Effector memory CD4-positive, alpha-beta T cell (primary cell): ENCODE results near the gene FAU.

Experiments
- DNase-seq, 3 donors: peaks; one replicate each; pipeline ENCODE4 v3.0.0-alpha.2; 2020
- H3K27ac ChIP-seq: 2 replicates; pipeline ENCODE4 v1.7.0; 2013; ENCODE audit warnings: mild to moderate bottlenecking, low read length, moderate library complexity; ENCODE audit not compliant: insufficient read depth, poor library complexity, severe bottlenecking
- H3K27me3 ChIP-seq: replicated peaks from 2 replicates; pipeline ENCODE4 v1.7.0; 2013; ENCODE audit warnings: mild to moderate bottlenecking, low read length; ENCODE audit not compliant: insufficient read depth, control insufficient read depth, poor library complexity, severe bottlenecking
- H3K36me3 ChIP-seq: 2 replicates; pipeline ENCODE4 v1.7.0; 2013; ENCODE audit warnings: mild to moderate bottlenecking, low read length, moderate library complexity; ENCODE audit not compliant: control insufficient read depth, insufficient read depth
- H3K4me1 ChIP-seq: 2 replicates; pipeline ENCODE4 v1.7.0; 2013; ENCODE audit warnings: low read length, mild to moderate bottlenecking; ENCODE audit not compliant: control insufficient read depth, insufficient read depth, poor library complexity, severe bottlenecking
- H3K4me3 ChIP-seq: 2 replicates; pipeline ENCODE4 v1.7.0; 2013; ENCODE audit warnings: low read length, low read depth, mild to moderate bottlenecking; ENCODE audit not compliant: insufficient read depth, poor library complexity, severe bottlenecking
- H3K9me3 ChIP-seq: 2 replicates; pipeline ENCODE4 v1.7.0; 2013; ENCODE audit warnings: mild to moderate bottlenecking, low read length, moderate library complexity; ENCODE audit not compliant: control insufficient read depth

Gene FAU

DNA sequence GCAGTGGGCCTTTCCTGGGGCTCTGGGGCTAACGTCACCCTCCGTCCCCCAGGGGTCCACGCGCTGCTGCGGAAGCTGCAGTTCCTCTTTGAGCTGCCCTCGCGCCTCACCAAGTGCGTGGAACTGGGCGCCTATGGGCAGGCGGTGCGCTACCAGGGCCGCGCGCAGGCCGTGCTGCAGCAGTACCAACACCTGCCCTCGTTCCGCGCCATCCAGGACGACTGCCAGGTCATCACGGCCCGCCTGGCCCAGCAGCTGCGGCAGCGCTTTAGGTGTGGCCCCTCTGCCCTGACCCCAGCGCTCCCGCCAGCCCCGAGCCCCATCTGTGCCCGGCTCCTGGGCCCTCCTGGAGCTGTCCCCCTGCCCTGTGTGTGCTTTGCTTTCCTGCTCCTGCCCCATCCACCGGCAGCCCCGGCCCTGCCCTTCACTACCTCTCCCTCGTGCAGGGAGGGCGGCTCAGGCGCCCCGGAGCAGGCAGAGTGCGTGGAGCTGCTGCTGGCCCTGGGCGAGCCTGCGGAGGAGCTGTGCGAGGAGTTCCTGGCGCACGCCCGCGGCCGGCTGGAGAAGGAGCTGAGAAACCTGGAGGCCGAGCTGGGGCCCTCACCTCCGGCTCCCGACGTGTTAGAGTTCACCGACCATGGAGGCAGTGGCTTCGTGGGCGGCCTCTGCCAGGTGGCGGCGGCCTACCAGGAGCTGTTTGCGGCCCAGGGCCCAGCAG, 14.0 kb downstream of the FAU start:
- no peak overlapping the region for H3K4me3 ChIP-seq
- H3K27me3 ChIP-seq: no peaks in the 10 kb centered on the region
- peaks cover 30% of the 10 kb centered on the region for H3K36me3 ChIP-seq
- H3K4me1 ChIP-seq: peaks cover 24% of the 10 kb centered on the region
- H3K27ac ChIP-seq: no peak overlapping the region
- DNase-seq: no peak
- H3K9me3 ChIP-seq: no peaks in the 10 kb centered on the region

DNA sequence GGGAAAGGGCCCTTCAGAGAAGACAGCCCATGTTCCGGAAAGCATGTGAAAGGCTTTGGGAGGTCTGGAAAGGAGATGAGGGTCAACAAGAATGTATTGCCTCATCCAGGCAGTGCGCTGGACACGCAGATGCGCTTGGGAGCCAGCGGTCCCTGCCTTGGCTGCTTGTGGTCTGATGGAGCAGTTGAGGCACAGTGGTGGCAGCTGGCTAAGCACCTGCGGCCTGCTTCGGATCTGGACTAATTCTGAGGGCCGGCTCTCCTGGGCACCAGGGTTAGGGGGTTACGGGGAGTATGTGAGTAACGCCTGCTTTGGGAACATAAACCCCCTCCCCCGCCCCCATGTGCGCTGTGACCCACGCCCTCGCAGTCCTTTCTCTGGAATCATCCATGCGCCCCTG, 14.9 kb downstream of the FAU start:
- H3K36me3 ChIP-seq: peaks cover 30% of the 10 kb centered on the region
- no peaks in the 10 kb centered on the region for H3K27me3 ChIP-seq
- DNase-seq: no peak
- H3K4me3 ChIP-seq: no peak overlapping the region
- H3K4me1 ChIP-seq: peaks cover 17% of the 10 kb centered on the region
- H3K9me3 ChIP-seq: no peaks in the 10 kb centered on the region
- no peak overlapping the region for H3K27ac ChIP-seq

DNA sequence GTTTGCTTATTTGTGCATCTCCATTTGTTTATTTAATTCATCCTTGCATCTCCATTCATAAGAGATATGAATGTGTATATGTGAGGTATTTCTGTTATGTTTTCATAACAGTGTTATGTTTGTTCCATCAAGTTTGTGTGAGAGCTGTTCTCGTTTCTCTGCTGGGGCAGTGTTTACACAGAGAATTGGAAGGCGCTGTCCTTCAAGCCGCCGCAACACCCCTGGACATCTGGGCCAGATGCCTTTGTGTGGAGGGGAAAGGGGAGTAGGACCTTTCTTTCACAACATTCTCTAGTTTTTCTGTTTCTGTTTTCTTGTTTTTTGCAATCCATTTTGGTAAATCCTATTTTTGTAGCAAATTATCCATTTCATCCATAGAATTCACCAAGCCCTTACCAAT, 17.3 kb downstream of the FAU start:
- no peak for DNase-seq
- H3K4me3 ChIP-seq: no peak overlapping the region
- H3K9me3 ChIP-seq: no peaks in the 10 kb centered on the region
- H3K27ac ChIP-seq: no peak overlapping the region
- H3K36me3 ChIP-seq: peaks cover 30% of the 10 kb centered on the region
- H3K4me1 ChIP-seq: no peaks in the 10 kb centered on the region
- H3K27me3 ChIP-seq: no peaks in the 10 kb centered on the region

DNA sequence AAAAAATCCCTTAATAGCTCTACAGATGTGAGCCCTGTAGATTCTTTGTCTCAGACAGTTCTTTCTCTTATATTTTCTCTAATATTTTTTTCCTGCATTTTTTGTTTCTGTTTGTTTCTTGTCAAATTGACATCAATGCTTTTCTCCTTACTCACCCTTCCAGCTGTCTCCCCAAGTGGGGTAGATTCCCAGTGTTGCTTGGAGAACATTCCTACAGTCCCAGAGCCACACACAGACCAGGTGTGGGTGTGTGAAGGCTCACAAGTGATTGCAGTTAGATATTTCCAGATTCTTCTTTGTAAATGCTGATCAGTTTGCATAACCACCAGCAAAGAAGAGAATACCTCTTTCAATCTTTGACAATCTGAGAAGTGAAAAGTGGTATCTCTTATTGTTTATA, 18.5 kb downstream of the FAU start:
- Histone ChIP-seq H3K4me1 (no peaks in the 10 kb centered on the region), H3K4me3 (no peak overlapping the region), H3K27ac (no peak overlapping the region), H3K9me3 (no peaks in the 10 kb centered on the region), H3K36me3 (peaks cover 22% of the 10 kb centered on the region), H3K27me3 (no peaks in the 10 kb centered on the region)
- DNase-seq: no peak

DNA sequence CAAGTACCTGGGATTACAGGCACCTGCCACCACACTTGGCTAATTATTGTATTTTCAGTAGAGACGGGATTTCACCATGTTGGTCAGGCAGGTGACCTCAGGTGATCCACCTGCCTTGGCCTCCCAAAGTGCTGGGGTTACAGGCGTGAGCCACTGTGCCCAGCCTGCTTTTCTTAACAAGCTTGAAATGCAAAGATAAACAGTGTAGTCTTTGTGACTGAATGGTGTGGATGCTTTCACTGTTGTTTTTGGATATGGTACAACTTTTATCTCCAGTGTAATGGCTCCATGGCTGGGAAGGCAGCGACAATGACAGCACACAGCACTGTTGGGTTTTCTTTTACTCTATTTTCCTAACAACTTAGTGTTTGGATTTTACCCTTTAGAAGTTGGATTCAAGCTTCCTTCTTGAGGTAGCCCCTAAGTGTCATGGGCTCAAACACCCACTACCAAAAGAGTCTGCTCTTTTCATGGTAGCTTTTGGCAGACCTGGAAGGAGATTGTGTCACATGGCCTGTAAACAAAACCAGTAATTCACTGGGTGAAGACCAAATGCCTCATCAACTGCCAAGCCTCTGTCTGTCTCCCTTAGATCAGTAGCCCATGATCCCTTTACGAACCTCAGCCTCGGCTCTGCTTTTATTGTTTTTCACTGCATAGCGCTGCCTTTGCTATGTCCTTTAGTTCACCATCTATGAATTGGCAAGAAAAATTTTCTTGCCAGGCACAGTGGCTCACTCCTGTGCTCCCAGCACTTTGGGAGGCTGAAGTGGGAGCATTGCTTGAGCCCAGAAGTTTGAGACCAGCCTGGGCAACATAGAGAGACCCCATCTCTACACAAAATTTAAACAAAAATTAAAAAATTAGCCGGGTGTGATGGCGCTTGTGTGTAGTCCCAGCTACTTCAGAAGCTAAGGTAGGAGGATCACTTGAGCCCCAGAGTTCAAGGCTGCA, 19.5 kb downstream of the FAU start:
- DNase-seq: no peak
- Histone ChIP-seq H3K4me1 (peaks cover 5% of the 10 kb centered on the region), H3K9me3 (no peaks in the 10 kb centered on the region), H3K36me3 (peaks cover 22% of the 10 kb centered on the region), H3K27me3 (no peaks in the 10 kb centered on the region), H3K27ac (no peak overlapping the region), H3K4me3 (no peak overlapping the region)

DNA sequence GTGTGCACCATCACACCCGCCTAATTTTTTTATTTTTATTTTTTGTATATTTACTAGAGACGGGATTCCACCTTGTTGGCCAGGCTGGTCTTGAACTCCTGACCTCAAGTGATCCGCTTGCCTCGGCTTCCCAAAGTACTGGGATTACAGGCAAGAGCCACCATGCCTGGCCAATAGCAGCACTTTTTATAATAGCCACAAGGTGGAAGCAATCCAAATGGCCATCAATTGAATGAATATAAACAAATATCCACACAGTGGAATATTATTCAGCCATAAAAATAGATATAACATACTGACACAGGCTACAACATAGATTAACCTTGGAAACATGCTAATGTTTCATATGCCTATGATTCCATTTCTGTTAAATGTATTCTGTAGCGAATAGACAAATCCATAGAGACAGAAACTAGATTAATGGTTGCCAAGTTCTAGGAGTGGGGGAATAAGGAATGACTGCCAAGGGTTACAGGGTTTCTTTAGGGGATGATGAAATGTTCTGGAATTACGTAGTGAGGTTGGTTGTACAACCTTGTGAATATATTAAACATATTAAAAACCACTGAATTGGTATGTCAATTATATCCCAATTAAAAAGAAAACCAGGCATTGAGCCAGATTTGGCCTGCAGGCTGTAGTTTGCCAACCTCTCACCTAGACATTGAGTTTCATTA, 21.1 kb downstream of the FAU start:
- Histone ChIP-seq H3K9me3 (no peaks in the 10 kb centered on the region), H3K36me3 (peaks cover 20% of the 10 kb centered on the region), H3K27me3 (no peaks in the 10 kb centered on the region), H3K27ac (no peak overlapping the region), H3K4me1 (peaks cover 18% of the 10 kb centered on the region), H3K4me3 (no peak overlapping the region)
- DNase-seq: no peak

DNA sequence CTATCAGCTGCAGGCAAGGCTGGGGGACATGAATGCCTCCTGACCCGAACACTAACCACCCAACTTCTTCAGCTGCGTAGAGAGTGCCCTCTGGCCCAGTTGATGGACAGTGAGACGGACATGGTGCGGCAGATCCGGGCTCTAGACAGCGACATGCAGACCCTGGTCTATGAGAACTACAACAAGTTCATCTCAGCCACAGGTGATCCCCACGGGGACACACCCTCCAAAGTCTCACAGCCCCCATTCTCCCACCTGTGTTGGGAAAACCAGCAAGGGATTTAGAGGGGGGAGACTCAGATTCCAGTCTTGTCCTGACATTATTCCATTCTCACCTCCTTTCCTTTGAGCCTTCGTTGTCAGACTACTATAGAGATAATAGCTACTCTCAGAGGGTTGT, 25.0 kb downstream of the FAU start:
- H3K27ac ChIP-seq: peak overlapping the region; percentile 86
- no peaks in the 10 kb centered on the region for H3K27me3 ChIP-seq
- no peaks in the 10 kb centered on the region for H3K9me3 ChIP-seq
- H3K4me1 ChIP-seq: peaks cover 21% of the 10 kb centered on the region
- H3K4me3 ChIP-seq: peak overlapping the region; percentile 76
- H3K36me3 ChIP-seq: peaks cover 6% of the 10 kb centered on the region
- DNase-seq: no peak

DNA sequence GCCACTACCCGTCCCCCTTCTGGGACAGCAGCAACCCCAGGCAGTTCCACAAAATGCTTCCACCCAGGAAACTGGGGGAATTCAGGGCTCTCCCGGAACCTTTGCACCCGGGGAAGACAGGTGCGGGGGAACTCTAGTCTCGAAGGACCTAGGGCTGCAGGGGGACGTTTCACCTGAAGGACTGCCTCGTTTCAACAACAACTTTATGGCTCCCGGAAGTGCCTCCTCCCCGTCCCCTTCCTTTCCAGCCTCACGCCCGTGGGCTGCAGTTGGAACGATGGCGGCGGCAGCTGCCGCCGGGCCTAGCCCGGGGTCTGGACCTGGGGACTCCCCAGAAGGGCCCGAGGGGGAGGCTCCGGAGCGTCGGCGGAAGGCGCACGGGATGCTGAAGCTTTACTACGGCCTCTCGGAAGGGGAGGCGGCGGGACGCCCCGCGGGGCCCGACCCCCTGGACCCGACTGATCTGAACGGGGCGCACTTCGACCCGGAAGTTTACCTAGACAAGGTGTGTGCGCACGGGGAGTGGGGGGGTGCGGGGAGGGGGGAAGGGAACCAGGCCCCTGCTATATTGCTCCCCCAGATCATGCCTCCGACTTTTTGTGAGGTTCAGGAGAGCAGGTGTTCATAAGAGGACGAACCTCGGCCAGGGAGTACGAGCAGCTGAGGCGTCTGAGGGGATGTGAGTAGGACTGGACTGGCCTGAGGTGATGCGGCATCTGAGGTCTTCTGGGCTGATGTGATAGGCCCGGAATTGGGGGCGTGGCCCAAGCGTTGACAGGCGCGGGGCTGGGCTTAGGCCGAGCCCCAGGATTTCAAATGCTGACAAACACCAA, 25.7 kb downstream of the FAU start, which contains the start of gene VPS51:
VPS51 (plus strand) TSS at position 241 of the 833 bp plus-strand sequence; CDS start at position 278, 37 bp downstream.
- no peaks in the 10 kb centered on the region for H3K9me3 ChIP-seq
- H3K27ac ChIP-seq: peak within 1 kb of the TSS; percentile 86
- no peaks in the 10 kb centered on the region for H3K27me3 ChIP-seq
- H3K4me1 ChIP-seq: peaks cover 21% of the 10 kb centered on the region
- peak; percentile 72 to 76 (median 73) for DNase-seq
- peaks cover 6% of the 10 kb centered on the region for H3K36me3 ChIP-seq
- peak within 1 kb of the TSS; percentile 76 for H3K4me3 ChIP-seq

DNA sequence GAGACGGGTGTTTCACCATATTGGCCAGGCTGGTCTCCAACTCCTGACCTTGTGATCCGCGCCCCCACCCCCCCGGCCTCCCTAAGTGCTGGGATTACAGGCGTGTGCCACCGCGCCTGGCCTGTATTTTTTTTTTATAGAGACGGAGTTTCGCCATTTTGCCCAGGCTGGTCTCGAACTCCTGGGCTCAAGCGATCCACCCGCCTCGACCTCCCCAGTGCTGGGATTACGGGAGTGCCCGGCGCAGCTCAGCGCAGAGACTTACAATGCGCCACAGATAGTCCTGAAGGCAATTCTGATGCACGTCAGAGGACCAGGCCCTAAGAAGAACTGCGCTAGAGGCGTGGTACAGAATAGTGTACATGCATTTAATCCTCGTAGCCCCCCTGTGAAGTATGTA, 26.5 kb downstream of the FAU start:
- no peaks in the 10 kb centered on the region for H3K27me3 ChIP-seq
- peaks cover 21% of the 10 kb centered on the region for H3K4me1 ChIP-seq
- peaks cover 6% of the 10 kb centered on the region for H3K36me3 ChIP-seq
- H3K4me3 ChIP-seq: no peak overlapping the region
- DNase-seq: no peak
- no peak overlapping the region for H3K27ac ChIP-seq
- H3K9me3 ChIP-seq: no peaks in the 10 kb centered on the region
